HG02763 (cell line): ENCODE results near the gene FBLL1.
"Not testable (repeated sequence)": the region's sequence is repeated elsewhere in the genome, so short reads cannot be mapped to it uniquely, and the experiment has no call there.

Experiments used
- ATAC-seq: cut with Tn5 transposase; IDR thresholded peaks from one replicate; pipeline ENCODE4 v1.9.1; 2021; ENCODE audit warnings: mild to moderate bottlenecking, moderate library complexity; ENCODE audit not compliant: unreplicated experiment

The FBLL1 gene

GRCh38 chr5:168528521-168529373 lies at the start of gene FBLL1:
Gene FBLL1 (plus strand): TSS chr5:168529305. CDS start chr5:168529505, 200 bp downstream.
- ATAC-seq: no peak

GRCh38 chr5:168480601-168481000 lies 48.5 kb upstream of the FBLL1 start:
- no peak for ATAC-seq

- peak; percentile 95 for ATAC-seq
Observed at GRCh38 chr5:168481330-168481788, 47.7 kb upstream of the FBLL1 start.

GRCh38 chr5:168482361-168482760 lies 46.7 kb upstream of the FBLL1 start:
- ATAC-seq: no peak

- ATAC-seq: peak; percentile 76
Observed at GRCh38 chr5:168486136-168486879, 42.8 kb upstream of the FBLL1 start, which contains the start of gene RARS1. Gene RARS1 (plus strand): TSS chr5:168486471. CDS start chr5:168486499, 28 bp downstream.

GRCh38 chr5:168489059-168489458 lies 40.0 kb upstream of the FBLL1 start:
- ATAC-seq: no peak

GRCh38 chr5:168494057-168494555 lies 35.0 kb upstream of the FBLL1 start:
- no peak for ATAC-seq

GRCh38 chr5:168502563-168503237 lies 26.4 kb upstream of the FBLL1 start:
- ATAC-seq: no peak

- ATAC-seq: no peak
Observed at GRCh38 chr5:168513861-168514428, 15.2 kb upstream of the FBLL1 start.

GRCh38 chr5:168525856-168526255 lies 3.2 kb upstream of the FBLL1 start:
- ATAC-seq: no peak

- ATAC-seq: no peak
Observed at GRCh38 chr5:168527756-168528295, 1.3 kb upstream of the FBLL1 start.

GRCh38 chr5:168529374-168530234 lies 499 bp downstream of the FBLL1 start:
- ATAC-seq: no peak

GRCh38 chr5:168530621-168531150 lies 1.6 kb downstream of the FBLL1 start:
- no peak for ATAC-seq

- ATAC-seq: no peak
Observed at GRCh38 chr5:168531191-168531590, 2.1 kb downstream of the FBLL1 start.

- ATAC-seq: no peak
Observed at GRCh38 chr5:168531987-168532864, 3.1 kb downstream of the FBLL1 start.

- ATAC-seq: not testable (repeated sequence)
Observed at GRCh38 chr5:168534351-168534750, 5.2 kb downstream of the FBLL1 start.

GRCh38 chr5:168537176-168537575 lies 8.1 kb downstream of the FBLL1 start:
- ATAC-seq: no peak

- no peak for ATAC-seq
Observed at GRCh38 chr5:168549554-168549953, 20.4 kb downstream of the FBLL1 start.
